ENCODE results near the gene MTR.

The MTR gene

DNA sequence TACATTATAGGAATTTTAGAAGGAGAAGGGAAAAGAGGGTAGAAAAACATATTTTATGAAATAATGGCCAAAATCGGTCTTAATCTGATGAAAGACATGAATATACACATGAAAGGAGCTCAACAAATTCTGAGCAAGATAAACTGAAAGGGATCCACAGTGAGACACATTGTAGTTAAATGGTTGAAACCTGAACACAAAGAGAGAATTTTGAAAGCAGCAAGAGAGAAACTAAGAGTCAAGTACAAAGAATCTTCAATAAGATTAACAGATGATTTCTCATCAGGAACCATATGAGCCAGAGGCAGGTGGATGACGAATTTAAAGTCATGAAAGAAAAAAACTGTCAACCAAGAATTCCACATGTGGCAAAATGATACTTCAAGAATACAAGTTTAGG lies 15.8 kb upstream of the MTR start:
- DNase-seq = no peak

DNA sequence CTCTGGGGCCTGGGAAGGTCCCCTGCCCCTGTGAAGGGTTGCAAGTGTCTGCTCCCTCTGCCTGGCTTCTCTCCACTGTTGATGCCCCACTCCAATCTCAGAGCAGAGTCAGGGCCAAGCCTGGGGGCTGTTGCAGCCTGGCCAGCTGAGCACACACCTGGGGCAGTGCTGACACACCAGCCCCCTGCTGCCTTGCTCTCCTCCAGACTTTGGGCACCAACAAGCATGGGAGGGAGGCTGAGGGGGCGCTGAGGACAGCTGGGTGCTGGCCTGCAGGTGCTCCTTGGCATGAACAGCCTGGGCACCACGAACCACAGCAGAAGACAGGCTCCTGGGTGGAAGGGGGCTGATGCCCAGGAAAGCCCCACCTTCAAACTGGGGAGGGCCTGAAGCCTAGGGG lies 9.6 kb upstream of the MTR start:
- DNase-seq = no peak

GRCh38 chr1:236786453-236786852 lies 8.6 kb upstream of the MTR start:
- no peak for DNase-seq

DNA sequence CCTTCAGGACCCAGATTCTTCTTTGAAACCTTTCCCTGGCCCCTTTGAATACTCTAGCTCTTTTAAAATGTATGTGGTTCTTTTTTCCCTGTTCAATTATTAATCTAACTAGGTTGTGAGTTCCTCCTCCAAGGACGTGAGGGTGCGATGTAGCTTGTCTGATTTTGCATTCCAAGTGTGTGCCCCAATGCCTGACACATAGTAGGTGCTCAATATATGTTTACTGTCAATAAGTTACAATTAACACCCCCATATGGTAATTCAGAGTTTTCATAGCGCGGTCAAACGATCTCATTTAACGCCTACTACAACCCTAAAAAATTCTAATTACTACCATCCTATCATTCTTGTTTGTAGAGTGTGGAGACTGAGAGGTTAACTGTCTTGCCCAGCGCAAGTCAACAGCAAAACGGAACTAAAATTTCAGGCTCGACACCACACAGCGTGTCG lies 482 bp upstream of the MTR start:
- no peak for DNase-seq

DNA sequence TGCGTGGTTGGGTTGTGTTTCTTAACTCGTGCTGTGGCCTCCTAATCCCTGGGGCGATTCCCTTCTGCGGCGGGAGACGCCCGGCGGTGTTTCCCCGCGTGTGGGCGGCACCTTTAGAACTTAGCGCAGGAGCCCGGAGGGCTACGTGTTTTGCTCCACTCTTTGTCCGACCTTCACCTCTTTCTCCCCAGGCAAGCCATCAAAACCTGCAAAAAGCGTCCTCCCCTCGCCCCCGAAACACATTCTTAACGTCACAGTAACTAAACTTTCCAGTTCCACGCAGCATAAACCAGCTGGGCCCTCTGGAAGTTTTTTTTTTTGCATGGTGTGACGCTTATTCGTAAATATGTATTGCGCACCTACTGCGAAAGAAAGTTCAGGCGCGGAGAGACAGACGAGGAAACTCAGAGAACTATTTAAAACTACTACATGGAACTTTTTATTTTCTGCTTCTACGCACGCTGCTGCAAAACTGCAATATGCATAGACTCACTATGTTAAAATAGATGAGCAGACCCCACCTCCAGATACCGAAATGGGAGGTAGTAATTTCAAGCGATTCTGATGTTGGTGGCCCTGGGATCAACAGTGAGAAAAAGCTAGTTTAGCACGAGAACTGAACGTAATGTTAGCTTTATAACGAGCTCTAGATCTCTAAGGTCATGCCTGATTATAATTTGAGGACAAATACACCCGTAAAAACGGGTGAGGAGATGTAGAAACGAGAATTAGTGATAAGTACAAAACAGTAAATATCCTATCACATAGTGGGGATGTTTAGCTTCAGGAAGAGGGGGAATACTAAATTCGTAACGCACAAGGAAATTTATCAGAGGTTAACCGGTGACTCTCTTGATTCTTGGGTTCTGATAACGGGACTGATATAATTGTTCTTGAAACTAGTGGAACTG lies 920 bp downstream of the MTR start:
- DNase-seq = peak in 1 of 2 experiments; percentile 28

DNA sequence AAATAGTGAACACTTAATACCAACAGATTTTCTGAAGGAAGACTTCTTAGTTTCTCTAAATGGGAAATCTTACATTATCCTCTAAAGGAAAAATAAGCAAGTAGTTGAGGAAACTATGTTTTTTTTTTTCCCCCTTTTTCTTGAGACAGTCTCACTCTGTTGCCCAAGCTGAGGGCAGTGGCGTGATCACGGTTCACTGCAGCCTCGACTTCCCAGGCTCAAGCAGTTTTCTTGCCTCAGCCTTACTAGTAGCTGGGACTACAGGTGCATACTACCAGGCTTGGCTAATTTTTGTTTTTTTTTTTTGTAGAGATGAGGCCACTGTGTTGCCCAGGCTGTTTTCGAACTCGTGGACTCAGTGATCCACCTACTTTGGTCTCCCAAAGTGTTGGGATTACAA lies 3.9 kb downstream of the MTR start:
- no peak for DNase-seq

- DNase-seq = no peak
Measured at GRCh38 chr1:236800002-236800620, 5.0 kb downstream of the MTR start.

- DNase-seq = no peak
Measured at GRCh38 chr1:236800623-236801022, 5.5 kb downstream of the MTR start.

- no peak for DNase-seq
Measured at GRCh38 chr1:236802264-236802663, 7.2 kb downstream of the MTR start.

- no peak for DNase-seq
Measured at GRCh38 chr1:236806634-236807033, 11.5 kb downstream of the MTR start.

- DNase-seq = no peak
Measured at GRCh38 chr1:236808005-236808404, 12.9 kb downstream of the MTR start.

DNA sequence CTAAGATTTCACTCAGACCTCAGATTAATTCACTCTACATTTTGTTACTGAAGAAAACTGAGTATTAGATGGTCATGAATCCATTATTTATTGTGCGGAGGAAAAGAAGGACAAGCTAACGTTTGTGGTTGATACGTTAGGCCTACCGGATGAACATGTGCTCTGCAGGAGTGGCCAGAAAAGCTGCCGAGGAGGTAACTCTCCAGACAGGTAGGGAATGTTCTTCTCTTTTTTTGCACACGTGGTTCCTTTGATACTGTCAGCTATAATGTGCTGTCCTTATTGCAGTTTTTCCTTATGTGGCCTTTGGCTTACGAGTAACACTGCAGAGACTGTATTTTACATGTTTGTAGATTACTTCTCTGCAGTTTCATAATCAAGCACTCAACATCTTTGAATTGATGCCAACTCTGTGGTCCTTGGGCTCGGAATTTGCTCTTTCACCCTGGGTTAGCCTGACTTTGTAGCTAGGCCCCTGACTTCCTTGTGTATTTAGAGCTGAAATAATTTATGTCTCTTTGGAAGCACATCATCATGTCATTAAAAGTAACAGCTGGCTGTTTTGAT lies 13.6 kb downstream of the MTR start:
- DNase-seq = peak in 1 of 2 experiments; percentile 49

DNA sequence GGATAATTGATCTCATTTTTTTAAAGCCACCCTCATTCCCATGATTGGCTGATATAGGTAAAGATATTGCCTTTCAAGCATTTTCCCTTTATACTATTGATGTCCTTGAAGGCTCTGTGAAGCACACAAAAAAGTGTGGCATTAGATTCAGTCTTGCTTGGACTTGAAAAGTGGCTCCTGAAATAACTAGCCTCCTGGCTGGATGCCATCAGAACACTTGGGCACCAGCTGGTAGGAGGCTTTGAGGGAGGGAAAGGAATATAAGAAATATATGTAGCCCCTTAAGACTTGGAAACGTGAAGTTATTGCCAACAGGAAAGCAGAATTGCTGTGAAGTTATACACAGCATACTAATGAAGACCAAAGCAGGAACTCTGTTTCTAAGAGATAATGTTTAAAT lies 14.1 kb downstream of the MTR start:
- DNase-seq = peak; percentile 34 to 71

- no peak for DNase-seq
Measured at GRCh38 chr1:236810018-236810417, 14.9 kb downstream of the MTR start.

GRCh38 chr1:236812334-236813030 lies 17.4 kb downstream of the MTR start:
- no peak for DNase-seq

DNA sequence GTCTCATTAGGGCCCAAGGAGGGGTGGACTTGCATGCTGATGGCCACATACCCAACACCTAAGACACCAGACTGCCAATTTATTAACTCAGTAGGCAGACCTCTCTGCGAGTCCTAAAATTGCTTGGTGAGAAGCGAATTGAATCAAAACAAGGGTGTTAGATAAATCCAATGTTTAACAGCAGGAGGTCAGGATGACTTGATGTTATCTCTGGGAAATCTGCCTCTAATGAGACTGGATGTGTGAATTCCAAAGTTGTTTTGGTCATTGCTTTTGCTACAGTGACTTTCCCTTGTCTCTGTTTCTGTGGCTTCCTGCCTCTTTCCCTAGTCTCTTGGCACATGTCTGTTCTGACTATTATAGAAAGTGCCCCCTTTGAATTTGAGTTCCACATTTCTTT lies 20.8 kb downstream of the MTR start:
- no peak for DNase-seq

DNA sequence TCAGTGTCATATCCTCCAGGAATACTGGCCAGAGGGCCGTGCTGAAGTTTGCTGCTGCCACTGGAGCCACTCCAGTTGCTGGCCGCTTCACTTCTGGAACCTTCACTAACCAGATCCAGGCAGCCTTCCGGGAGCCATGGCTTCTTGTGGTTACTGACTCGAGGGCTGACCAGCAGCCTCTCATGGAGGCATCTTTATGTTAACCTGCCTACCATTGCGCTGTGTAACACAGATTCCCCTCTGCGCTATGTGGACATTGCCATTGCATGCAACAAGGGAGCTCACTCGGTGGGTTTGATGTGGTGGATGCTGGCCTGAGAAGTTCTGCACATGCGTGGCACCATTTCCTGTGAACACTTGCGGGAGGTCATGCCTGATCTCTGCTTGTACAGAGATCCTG lies 24.8 kb downstream of the MTR start:
- DNase-seq = no peak

- DNase-seq = no peak
Measured at GRCh38 chr1:236821091-236821627, 26.1 kb downstream of the MTR start.

- no peak for DNase-seq
Measured at GRCh38 chr1:236823559-236823958, 28.5 kb downstream of the MTR start.

DNA sequence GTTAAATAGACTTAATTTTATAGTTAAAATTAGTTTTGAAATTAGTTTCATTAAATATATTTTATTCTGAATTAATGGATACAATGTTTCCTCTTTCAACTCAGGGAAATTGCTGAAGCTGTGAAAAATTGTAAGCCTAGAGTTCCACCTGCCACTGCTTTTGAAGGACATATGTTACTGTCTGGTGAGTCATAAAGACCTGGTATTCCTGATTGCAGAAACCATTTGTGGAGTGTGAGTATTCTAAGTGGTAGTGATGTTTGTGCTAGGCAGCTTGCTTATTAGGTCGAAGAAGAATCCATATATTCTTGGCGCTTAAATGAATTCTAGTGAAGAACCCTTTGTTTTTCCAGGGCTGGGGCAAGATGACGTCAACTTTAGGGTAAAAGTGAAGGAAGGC lies 34.0 kb downstream of the MTR start:
- no peak for DNase-seq

DNA sequence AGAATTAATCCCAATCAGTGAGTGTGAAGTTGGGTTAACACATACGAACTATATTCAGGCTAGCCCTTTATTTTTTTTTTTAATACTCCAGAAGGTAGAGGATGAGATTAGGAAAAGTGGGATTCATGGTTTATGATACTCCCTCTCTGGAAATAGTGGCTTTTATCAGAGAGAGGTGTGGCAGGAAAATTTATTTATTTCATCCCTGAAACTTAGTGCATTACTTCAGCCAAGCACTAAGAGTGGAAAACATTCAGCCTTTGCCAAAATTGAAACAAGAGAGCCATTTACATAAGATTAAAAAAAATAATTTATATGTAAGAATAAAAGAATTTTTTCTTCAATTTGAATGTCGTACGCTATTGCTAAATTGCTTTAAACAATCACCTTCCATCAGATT lies 35.0 kb downstream of the MTR start:
- DNase-seq = no peak

GRCh38 chr1:236830560-236830959 lies 35.5 kb downstream of the MTR start:
- no peak for DNase-seq

DNA sequence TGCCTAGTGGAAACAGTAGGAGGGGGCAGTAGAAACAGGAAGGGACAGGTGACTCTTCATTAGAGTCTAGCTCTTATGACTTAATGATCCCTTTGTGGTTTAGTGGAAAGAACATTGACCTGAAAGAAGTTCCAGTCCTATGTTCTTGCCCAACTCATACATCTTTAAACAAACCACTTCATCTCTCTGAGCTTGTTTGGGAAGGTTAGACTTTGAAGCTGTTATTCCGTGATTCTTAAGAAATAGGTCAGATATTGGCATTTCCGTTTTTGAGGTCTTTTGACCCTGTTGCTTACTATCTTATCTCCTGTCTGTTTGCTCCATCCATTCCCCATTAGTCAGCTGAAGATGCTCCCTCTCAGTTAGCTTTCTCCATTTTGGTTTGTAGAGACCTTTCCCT lies 38.5 kb downstream of the MTR start:
- no peak for DNase-seq

Measured in NCI-H446 (cell line).